GM18498 (cell line): ENCODE results near the gene RANBP17.

Experiments used
- ATAC-seq: cut with Tn5 transposase; IDR thresholded peaks from one replicate; pipeline ENCODE4 v1.9.1; 2021; ENCODE audit warnings: mild to moderate bottlenecking, moderate library complexity; ENCODE audit not compliant: unreplicated experiment

RANBP17 gene

GRCh38 chr5:171080186-171080938, 218.5 kb downstream of the RANBP17 start:
- no peak for ATAC-seq

- no peak for ATAC-seq
These were observed 219.5 kb downstream of the RANBP17 start for GRCh38 chr5:171081319-171081718.

- ATAC-seq, result no peak
These were observed 230.4 kb downstream of the RANBP17 start for GRCh38 chr5:171092194-171092593.

- no peak for ATAC-seq
These were observed 231.8 kb downstream of the RANBP17 start for GRCh38 chr5:171093598-171093997.

GRCh38 chr5:171094356-171094755, 232.5 kb downstream of the RANBP17 start:
- ATAC-seq, result no peak

- no peak for ATAC-seq
These were observed 241.2 kb downstream of the RANBP17 start for GRCh38 chr5:171102877-171103610.

- no peak for ATAC-seq
These were observed 245.9 kb downstream of the RANBP17 start for GRCh38 chr5:171107669-171108068.

- ATAC-seq, result no peak
These were observed 253.7 kb downstream of the RANBP17 start for GRCh38 chr5:171115519-171115918.

GRCh38 chr5:171116719-171117118, 254.9 kb downstream of the RANBP17 start:
- no peak for ATAC-seq

GRCh38 chr5:171120986-171121622, 259.3 kb downstream of the RANBP17 start:
- ATAC-seq, result no peak

- no peak for ATAC-seq
These were observed 259.8 kb downstream of the RANBP17 start for GRCh38 chr5:171121638-171122037.

- no peak for ATAC-seq
These were observed 260.6 kb downstream of the RANBP17 start for GRCh38 chr5:171122372-171122771.

GRCh38 chr5:171123417-171123816, 261.6 kb downstream of the RANBP17 start:
- ATAC-seq, result no peak

GRCh38 chr5:171127314-171127713, 265.5 kb downstream of the RANBP17 start:
- no peak for ATAC-seq

- ATAC-seq, result no peak
These were observed 266.3 kb downstream of the RANBP17 start for GRCh38 chr5:171128136-171128535.

GRCh38 chr5:171129308-171129707, 267.5 kb downstream of the RANBP17 start:
- ATAC-seq, result no peak

- ATAC-seq, result no peak
These were observed 269.7 kb downstream of the RANBP17 start for GRCh38 chr5:171131497-171131896.

GRCh38 chr5:171137768-171138525, 276.1 kb downstream of the RANBP17 start:
- ATAC-seq, result no peak

- ATAC-seq, result no peak
These were observed 277.4 kb downstream of the RANBP17 start for GRCh38 chr5:171139227-171139626.

- no peak for ATAC-seq
These were observed 280.8 kb downstream of the RANBP17 start for GRCh38 chr5:171142617-171143016.

GRCh38 chr5:171143171-171143570, 281.4 kb downstream of the RANBP17 start:
- ATAC-seq, result no peak
